ENCODE measurements around the gene SEPTIN3. TPM values are rescaled to one million over a fixed set of nuclear protein-coding genes. Genes with fewer than 3 reads are reported as not detected.

Gene SEPTIN3
- total and polyA plus RNA-seq, 10 of the 15 experiments (the other 5 are each of a cell fraction or from before 2014, with no cell fraction given), result 0.05 to 3.1 (median 0.87) TPM

- ChIA-PET RAD21 (ENCODE audit: unreplicated experiment) (no interaction called here), POLR2A (no interaction called here), CTCF (no interaction called here), SMC1A (ENCODE audit: uncharacterized antibody, unreplicated experiment) (interaction anchor here (0.6 to 1.8 kb wide), 2 partner anchors 9 to 502 kb away, joined by 3 to 5 read pairs; no protein-coding TSS in a partner anchor)
- Histone ChIP-seq H3K79me2 (ENCODE audit: control insufficient read depth, insufficient read depth, low read length) (no peaks in the 10 kb centered on the region), H3K4me3 (no peak overlapping the region), H3K36me3 (ENCODE audit: control insufficient read depth in 2 of 2, insufficient read depth in 2 of 2, low read length in 1 of 2) (no peaks in the 10 kb centered on the region), H3K27me3 (replicated peaks in 1 of 2; ENCODE audit: control insufficient read depth in 2 of 2, insufficient read depth in 2 of 2, low read length in 1 of 2) (no peaks in the 10 kb centered on the region), H4K20me1 (ENCODE audit: control insufficient read depth, insufficient read depth) (no peaks in the 10 kb centered on the region), H3K9ac (ENCODE audit: control insufficient read depth, insufficient read depth, low read length) (no peak overlapping the region), H3K4me1 (ENCODE audit: control insufficient read depth, insufficient read depth, low read length) (peaks cover 19% of the 10 kb centered on the region), H3K9me3 (replicated peaks; ENCODE audit: control insufficient read depth, insufficient read depth, low read length) (no peaks in the 10 kb centered on the region), H3K4me2 (ENCODE audit: control insufficient read depth, insufficient read depth) (no peak overlapping the region), H2AFZ (ENCODE audit: control insufficient read depth, low read depth, low read length) (no peak overlapping the region), H3K27ac (ENCODE audit: control insufficient read depth, insufficient read depth) (no peak overlapping the region)
- ATAC-seq, result no peak
- intact Hi-C loops (cut with micrococcal nuclease; ENCODE audit: unreplicated experiment) (no loop called here), in situ Hi-C loops (cut with MboI) (no loop called here)
- 84% methylated on average over 5 of the region's 5 CpGs for WGBS (ENCODE audit: insufficient coverage, insufficient replicate concordance, low lambda C conversion rate, missing lambda C conversion rate)
- BruUV-seq (replicated peaks), result no TSS peak
- TF ChIP-seq CTCF (IDR thresholded peaks at IDR 0.05 in 2 of 3, conservative IDR thresholded peaks at IDR 0.05 in 1 of 3; ENCODE audit: control insufficient read depth in 2 of 3, extremely low read depth in 1 of 3, insufficient read depth in 1 of 3, low read depth in 3 of 3, low read length in 3 of 3), result no peak
- no peak for DNase-seq (ENCODE audit: low read depth, low spot score)
- no peak for FAIRE-seq
These were observed 23.3 kb downstream of the SEPTIN3 start for GRCh38 chr22:41992496-41992895.

GRCh38 chr22:41995211-41995610, 26.0 kb downstream of the SEPTIN3 start:
- H3K27me3 ChIP-seq (replicated peaks in 1 of 2; ENCODE audit: control insufficient read depth in 2 of 2, insufficient read depth in 2 of 2, low read length in 1 of 2), result no peaks in the 10 kb centered on the region
- FAIRE-seq, result peak; percentile 80
- in situ Hi-C loops (cut with MboI), result no loop called here

More at GRCh38 chr22:41995211-41995610, 26.0 kb downstream of the SEPTIN3 start:
- Histone ChIP-seq H3K9me3 (replicated peaks; ENCODE audit: control insufficient read depth, insufficient read depth, low read length) (no peaks in the 10 kb centered on the region; the same call in 1 of the 3 replicates), H3K36me3 (ENCODE audit: control insufficient read depth in 2 of 2, insufficient read depth in 2 of 2, low read length in 1 of 2) (no peaks in the 10 kb centered on the region), H3K4me1 (ENCODE audit: control insufficient read depth, insufficient read depth, low read length) (peaks cover 32% of the 10 kb centered on the region), H3K4me2 (ENCODE audit: control insufficient read depth, insufficient read depth) (peak overlapping the region; percentile 60), H4K20me1 (ENCODE audit: control insufficient read depth, insufficient read depth) (no peaks in the 10 kb centered on the region), H2AFZ (ENCODE audit: control insufficient read depth, low read depth, low read length) (peak overlapping the region; percentile 61), H3K79me2 (ENCODE audit: control insufficient read depth, insufficient read depth, low read length) (peaks cover 5% of the 10 kb centered on the region), H3K27ac (ENCODE audit: control insufficient read depth, insufficient read depth) (peak overlapping the region; percentile 46), H3K9ac (ENCODE audit: control insufficient read depth, insufficient read depth, low read length) (peak overlapping the region; percentile 43; the same call in 1 of the 2 replicates), H3K4me3 (no peak overlapping the region; the same call in 1 of the 2 replicates)
- ChIA-PET CTCF (no interaction called here), POLR2A (interaction anchor here (0.5 to 1.2 kb wide), 2 partner anchors 55 to 85 kb away, joined by 3 to 5 read pairs; no protein-coding TSS in a partner anchor), RAD21 (ENCODE audit: unreplicated experiment) (no interaction called here), SMC1A (ENCODE audit: uncharacterized antibody, unreplicated experiment) (interaction anchor here (0.8 to 1.0 kb wide), 3 partner anchors 9 to 45 kb away, joined by 3 to 4 read pairs (median 3); no protein-coding TSS in a partner anchor)
- no peak for DNase-seq (ENCODE audit: low read depth, low spot score)
- peak; percentile 54 for ATAC-seq
- TF ChIP-seq NFYA (IDR thresholded peaks at IDR 0.05; ENCODE audit: borderline replicate concordance, low read depth, low read length) (no peak), BCL3 (IDR thresholded peaks at IDR 0.05; ENCODE audit: borderline replicate concordance, insufficient read depth, low read depth, low read length, poor library complexity, severe bottlenecking) (no peak), SPI1 (IDR thresholded peaks at IDR 0.05; ENCODE audit: borderline replicate concordance, insufficient read depth, low read depth, low read length) (peak; percentile 38; the same call in 1 of the 2 replicates), LARP7 (IDR thresholded peaks at IDR 0.05) (no peak), MEF2A (IDR thresholded peaks at IDR 0.05; ENCODE audit: insufficient read depth, low read depth, low read length) (peak; percentile 49; the same call in 1 of the 2 replicates), TCF3 (IDR thresholded peaks at IDR 0.05; ENCODE audit: borderline replicate concordance, insufficient read depth, low read depth, low read length) (no peak), EED (IDR thresholded peaks at IDR 0.05; ENCODE audit: low read depth) (peak; percentile 26; the same call in 1 of the 2 replicates), SP1 (IDR thresholded peaks at IDR 0.05; ENCODE audit: low read depth, low read length) (no peak), KAT2A (conservative IDR thresholded peaks at IDR 0.05; ENCODE audit: control insufficient read depth, low read depth, low read length) (no peak), SMC3 (IDR thresholded peaks at IDR 0.05; ENCODE audit: borderline replicate concordance, low read length) (no peak), ZBED1 (IDR thresholded peaks at IDR 0.05; ENCODE audit: borderline replicate concordance) (no peak)
- no TSS peak for BruUV-seq (replicated peaks)
- WGBS (ENCODE audit: insufficient coverage, insufficient replicate concordance, low lambda C conversion rate, missing lambda C conversion rate), result 30% methylated on average over 3 of the region's 3 CpGs
- intact Hi-C loops (cut with micrococcal nuclease; ENCODE audit: unreplicated experiment), result no loop called here

All from GM12878 (cell line).